NCI-H510A treated with DMSO at 0.1 percent for 48 hours (cell line): ENCODE measurements around the gene COL4A6.
"Not testable (repeated sequence)": the region's sequence is repeated elsewhere in the genome, so short reads cannot be mapped to it uniquely, and the experiment has no call there.

ENCODE experiments used
- DNase-seq: peaks from one replicate; lab custom pipeline; 2025; lab: John Stamatoyannopoulos, UW

COL4A6 gene

DNA sequence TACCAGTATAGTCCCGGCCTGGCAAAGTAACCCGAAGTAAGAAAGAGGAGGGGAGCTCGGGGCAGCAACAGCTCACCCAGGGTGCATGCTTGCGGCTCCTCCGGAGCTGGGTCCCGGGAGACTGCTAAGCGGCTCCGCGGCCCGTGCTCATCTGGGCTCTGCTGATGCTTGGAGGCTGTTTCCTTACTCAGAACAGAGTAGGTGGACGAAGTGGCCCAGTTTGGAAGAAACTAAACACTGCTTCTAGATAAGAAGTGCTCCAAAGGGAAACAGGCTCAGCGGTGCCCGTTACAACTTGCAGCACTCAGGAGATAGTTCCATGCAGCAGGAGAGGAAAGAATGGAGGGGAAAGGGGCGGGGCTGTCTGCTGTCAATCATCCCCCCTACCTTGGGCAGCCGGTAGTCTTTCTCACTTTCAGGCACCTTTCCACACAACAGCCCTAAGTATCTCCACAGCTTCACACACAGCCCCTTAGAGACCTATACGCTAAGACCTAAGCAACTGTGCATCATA lies at the start of gene COL4A6:
TSS of gene COL4A6 (minus strand) at position 313 of the 514 bp plus-strand sequence. CDS start at position 87, 226 bp downstream.
- no peak for DNase-seq

DNA sequence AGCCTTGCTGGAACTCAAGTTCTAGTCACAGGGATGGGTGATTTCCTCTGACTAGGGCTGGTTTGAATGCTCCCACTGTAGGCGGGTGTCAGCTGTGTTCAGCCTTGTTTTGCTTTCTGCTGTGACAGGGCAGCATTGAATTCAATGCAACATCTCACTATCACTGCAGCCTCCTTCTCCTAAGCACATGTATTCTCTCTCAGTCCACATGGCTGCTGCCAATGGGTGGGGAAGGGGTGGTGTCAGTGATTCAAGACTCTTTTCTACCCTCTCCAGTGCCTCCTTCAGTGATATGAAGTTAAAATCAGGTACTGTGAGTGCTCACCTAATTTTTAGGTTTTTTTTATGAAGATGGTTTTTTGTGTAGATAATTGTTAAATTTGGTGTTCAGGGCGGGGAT lies 47.7 kb upstream of the COL4A6 start:
- DNase-seq, result no peak

DNA sequence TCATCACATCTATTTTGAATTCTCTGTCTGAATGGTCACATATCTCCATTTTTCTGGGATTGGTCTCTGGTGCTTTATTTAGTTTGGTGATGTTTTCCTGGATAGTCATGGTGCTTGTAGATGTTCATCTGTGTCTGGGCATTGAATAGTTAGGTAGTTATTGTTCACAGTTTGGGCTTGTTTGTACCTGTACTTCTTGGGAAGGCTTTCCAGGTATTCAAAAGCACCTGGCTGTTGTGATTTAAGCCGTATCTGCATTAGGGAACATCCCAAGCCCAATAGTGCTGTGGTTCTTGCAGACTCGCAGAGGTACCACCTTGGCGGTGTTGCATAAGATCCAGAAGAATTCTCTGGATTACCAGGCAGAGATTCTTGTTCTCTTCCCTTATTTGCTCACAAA lies 46.0 kb upstream of the COL4A6 start:
- DNase-seq, result no peak

DNA sequence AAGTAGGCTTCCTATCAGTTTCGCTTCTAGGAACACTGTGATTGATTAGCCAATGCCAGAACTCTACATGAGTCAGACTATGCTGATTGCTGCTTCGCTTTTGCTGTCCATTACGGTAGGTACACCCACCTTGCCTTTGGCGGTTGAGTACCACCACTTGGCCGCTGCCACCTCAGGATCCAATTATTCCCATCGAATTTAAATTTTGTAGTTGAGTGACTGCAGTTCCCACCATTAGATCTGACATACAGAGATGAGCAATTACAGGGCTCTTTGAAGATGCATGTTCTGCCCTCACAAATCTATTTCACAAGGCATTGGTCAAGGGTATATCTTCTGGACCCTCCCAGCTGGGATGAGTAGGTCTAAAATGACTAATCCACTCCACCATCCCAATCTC lies 43.3 kb upstream of the COL4A6 start:
- DNase-seq, result not testable (repeated sequence)

DNA sequence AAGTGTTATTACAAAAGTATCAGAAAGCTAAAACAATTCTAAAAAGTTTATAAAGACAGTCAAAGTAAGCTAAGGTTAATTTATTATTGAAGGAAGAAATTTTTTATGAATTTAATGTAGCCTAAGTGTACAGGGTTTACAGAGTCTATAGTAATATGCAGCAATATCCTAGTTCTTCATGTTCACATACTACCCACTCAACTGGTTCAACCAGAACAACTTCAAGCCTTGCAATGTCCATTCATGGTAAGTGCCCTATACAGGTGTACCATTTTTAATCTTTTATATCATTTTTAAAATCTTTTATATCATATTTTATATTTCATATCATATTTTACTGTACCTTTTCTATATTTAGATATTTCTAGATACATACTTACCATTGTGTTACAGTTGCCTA lies 35.8 kb upstream of the COL4A6 start:
- DNase-seq, result no peak

DNA sequence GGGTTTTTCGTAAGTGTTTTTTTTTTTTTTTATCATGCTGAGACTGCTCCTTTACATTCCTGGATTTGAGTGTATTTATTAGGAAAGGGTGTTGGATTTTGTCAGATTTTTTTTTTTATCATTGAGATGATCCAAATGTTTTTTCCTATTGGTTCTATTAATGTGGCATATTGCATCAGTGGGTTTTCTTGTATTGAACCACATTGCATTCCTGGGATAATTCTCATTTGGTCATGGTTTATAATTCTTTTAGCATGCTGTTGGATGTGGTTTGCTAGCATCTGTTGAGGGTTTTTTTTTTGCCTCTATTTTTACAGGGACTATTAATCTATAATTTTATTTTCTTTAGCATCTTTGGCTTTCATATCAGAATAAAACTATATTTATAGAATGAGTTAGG lies 30.3 kb upstream of the COL4A6 start:
- no peak for DNase-seq

DNA sequence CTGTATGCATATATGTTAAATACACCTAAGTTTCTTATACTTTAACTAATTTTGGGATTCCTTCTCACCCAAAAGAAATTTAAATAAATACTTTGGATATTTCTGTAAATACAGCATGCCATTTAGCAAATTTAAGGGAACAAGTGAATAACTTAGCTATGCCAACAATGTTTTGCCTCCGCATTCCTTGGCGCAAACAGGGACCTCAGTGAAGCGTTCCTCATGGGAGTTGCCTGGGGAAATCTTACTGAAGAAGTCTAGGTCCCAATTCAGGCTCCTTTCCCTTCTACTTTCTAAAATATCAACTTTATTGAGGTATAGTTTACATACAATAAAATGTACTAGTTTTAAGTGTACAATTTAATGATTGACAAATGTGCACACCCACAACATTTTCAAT lies 26.4 kb upstream of the COL4A6 start:
- DNase-seq, result no peak

DNA sequence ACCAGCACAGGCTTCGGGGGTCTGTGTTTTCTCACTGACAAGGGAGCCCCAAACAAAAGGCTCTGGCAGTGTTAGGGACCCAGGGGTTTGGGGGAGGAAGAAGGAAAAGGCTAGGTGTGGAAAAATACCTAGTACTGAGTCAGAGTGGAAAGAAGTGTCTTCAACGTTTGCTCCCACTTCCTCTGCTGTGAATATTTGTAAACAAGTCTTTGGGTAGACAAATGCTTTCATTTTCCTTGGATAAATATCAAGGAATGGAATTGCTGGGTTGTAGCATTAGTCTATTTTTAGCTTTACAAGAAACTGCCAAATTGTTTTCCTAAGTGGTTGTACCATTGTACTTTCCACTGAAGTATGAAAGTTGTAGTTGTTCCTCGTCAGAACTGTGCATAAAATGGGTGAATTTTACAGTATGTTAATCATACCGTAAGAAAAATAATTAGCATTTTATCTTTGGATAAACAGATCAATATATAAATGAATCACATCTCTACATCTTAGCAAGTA lies 18.8 kb upstream of the COL4A6 start:
- DNase-seq, result no peak

DNA sequence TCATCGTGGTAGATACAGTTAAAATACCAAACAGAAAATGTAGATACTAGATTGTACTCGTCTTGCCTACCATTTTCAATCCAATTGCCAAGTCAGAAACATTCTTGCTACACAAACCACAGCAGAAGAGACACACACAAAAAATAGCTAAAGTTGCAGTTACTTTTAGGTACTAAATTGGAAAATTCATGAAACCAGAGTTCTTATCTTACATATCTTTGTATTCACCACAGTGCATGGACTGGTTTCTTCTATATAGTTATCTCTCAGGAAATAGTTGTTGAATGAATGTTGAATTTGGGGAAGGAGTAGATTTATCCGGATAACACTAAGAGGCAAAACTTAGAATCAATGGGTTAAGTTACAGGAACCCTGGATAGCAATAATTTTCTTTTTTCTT lies 15.6 kb upstream of the COL4A6 start:
- no peak for DNase-seq

DNA sequence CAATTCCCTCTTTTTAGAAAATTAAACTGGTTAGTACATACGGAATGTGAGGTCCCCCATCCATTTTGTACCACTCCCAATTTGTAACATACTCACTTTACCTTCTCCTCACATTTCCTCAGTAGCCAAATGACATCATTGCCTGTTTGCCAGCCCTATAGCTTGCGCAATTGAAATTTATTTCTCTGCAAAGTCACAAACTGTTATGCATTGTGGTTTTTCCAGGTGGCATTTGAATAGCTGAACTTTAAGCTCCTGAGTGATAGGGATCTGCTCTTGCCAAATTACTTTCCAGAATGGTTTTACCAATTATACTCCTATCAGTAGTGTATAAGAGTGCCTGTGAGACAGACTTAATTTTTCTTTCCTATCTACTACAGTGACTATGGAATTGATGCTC lies 9.1 kb upstream of the COL4A6 start:
- DNase-seq, result no peak

DNA sequence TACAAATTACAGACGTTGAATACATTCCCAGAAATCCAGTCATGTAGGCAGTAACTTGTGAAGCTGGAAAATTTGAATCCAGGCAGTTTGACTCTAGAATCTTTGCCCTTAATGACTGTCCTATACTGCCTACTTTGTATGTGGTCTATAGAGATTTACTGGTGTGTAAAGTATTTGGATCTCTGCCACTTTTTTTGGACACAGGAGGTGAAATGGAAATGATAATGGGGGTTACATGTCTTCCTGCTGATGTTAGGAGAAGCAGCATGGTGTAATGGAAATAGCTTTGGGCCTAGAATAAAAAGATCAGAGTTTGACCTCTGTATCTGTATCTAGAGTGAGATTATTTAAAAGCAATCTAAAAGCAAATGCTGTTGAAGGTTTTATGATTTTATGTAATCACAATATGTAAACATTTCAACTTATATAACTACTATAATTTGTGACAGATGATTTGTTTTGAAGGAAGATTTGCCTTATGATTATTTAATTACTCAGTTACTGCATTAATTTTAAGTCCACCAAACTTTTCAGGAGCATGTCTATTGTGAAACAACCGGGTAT lies 4.8 kb upstream of the COL4A6 start:
- no peak for DNase-seq

DNA sequence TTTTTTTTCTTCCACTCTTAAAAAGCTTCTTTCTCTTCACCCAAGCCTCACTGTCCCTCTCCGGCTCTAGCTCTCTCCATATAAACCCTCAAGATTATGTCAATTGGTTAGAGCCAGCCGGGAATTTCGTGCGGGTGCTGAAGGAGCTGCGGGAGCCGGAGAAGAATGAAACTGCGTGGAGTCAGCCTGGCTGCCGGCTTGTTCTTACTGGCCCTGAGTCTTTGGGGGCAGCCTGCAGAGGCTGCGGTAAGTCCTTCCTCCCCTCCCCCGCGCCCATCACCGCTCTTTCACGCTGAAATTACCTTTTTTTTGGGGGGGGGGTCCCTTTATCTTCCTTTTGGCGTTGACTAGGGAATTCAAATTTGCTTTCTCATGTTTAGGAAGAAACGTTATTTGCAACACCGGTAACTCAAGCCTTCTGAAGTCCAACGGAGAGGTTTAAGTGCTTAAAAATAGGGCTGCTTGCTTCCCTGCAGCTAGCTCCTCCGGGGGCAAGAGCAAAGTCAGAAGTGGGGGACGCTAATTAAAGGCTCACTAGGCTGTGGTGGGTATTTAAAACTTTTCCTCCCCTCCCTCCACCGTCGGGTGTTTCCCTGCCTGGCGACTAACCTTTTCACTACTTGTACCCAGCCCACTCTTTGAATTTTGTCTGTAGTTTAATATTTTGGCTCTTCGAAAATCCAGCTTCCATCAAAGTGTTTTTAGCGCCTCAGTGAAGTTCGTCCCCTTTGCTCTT lies 1.9 kb upstream of the COL4A6 start:
- DNase-seq, result peak; percentile 4

DNA sequence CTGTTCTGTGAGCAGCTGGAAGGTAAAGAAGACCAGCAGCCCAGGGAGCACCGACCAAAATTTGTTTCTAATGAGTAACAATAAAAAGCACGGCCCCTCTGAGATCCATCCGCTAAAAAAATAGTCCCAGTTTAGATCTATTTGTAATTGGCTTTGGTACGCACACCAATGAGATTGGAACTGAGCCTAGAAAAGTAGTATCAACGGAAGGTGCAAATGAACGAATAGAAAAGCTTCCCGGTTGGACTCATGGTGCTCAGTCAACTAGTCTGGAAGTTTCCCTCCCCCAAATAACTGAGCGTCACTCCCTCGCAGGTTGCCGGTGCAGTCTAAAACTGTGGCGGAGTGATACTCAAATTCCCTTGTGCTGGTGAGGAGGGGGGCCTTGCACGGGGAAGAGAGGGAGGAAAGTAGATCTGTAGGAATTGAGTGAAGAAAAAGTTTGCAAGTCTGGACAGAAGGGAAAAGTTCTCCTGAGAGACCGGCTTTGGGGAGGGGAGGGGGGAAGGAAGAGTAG lies 1.3 kb upstream of the COL4A6 start, which contains the start of gene COL4A5:
TSS of gene COL4A5 (plus strand) at position 413 of the 517 bp plus-strand sequence. CDS start 288 bp downstream, outside the sequence.
- peak; percentile 64 for DNase-seq

DNA sequence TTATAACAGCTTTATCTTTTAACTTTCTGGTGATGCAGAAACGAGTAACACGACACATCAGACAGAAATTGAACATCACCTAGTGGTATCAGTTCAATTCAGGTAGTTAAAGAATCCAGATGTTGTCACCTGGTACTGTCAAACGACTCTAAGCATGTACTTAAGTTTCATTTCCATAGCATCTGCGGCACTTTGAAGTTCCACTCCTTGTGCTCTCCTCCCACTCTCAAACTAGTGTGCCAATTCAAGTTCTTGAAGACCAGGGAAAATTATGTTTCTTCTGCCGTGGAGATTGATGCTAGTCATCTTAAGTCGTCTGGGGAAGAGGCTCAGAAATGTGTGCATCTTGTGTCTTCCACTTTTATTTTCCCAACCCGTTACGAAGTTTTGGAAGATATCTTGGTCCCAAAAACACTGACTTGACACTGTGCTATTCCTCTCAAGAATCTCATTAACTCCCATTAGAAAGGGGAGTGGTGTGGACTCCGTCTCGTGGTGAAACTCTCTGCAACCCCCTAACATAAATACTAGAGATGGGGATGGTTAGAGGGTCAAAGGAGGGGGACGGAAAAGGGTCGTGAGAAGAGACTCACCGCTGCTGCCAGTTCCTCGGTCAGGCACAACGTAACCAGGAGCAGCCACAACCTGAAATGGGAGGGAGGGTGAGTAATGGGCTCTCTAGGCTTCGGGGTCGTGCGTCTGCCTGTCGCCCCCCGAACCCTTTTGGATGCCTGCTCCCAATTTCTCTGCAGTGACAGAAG lies 693 bp downstream of the COL4A6 start:
- DNase-seq, result no peak

DNA sequence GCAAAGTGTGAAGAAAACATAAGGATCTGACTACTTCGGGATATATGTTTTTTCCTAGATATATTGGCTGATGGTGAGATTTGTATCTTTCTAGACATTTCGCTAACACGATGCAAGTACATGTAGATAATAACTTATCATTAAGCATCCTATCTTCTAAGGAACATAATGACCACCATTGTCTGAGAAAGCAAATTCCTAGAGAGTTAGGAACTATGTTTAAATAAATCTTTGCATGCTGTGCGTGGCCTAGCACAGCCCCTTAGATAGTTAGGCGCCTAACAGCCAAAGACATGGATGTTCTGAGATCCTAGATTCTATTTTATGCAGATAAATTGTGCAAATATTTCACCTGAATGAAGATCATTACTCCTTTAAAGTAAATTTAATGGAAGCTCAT lies 3.0 kb downstream of the COL4A6 start:
- no peak for DNase-seq

DNA sequence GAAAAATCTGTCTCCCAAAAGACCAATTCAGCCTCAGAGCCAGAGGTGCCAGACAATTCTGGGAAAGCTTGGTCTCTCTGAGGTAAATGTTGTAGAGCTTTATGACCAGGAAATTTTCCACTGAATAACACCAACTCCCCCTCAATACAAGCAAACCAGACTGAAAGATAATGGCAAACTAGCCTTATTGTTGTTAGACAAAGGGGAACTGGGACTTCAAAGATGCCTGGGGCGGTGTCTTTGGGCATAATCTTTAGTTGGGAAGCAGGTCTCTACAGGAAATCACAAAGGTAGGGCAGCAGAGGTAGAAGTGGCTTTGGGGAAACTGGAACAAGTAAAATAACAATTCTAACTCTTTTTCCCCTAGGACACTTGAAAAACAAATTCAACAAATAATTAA lies 12.0 kb downstream of the COL4A6 start:
- DNase-seq, result no peak

DNA sequence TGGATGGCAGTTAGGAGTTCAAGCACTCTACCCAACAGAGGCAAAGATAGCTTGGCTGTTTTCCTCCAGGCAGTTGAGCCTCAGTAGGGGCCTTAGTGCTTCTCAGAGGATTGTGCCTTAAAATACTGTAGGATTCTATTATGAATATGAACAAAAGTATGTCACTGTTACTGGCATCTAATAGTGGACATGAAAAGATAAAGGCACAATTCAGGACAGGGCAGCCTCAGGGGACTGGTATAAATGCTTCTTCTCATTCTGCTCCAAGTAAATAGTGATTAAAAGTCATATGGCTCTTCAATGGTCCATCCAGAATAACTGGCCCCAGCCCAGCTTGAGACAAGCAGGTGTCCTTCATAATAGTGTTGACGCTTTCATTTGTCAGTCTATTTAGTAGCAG lies 17.7 kb downstream of the COL4A6 start:
- DNase-seq, result no peak

DNA sequence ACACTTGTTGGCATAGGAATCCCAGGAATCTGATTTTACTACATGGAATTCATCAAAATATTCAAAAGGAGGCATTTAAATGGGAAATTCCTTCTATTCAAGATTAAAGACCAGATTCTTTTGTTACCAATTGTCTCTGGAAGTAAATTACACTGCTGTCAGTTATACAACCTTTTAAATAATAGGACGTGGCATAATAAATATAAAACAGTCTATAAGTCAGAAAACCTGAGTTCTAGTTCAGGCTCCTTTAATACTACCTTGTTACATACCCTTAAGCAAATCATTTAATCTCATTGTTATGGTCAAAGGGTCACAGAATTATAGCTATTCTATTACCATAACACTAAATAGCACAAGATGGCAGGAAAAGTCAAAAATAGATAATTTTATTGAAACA lies 18.8 kb downstream of the COL4A6 start:
- DNase-seq, result no peak

DNA sequence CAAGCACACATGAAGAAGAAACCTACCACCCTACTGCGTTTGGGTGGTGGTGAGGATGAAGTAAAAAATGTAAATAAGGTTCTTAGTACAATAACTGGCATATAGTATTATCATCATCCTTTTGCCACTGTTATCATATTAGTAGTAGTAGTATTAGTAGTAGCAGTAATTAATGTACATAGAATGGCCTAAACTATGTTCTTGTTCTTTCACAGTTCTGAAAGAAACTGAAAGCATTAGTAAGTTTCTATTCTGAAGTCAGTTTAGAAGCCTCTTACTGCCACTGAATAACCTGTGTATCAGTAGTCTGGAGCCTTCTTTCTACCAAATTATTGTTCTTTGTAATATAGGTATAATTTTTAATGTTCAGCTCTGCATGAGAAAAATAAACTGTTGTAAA lies 21.0 kb downstream of the COL4A6 start:
- DNase-seq, result no peak

DNA sequence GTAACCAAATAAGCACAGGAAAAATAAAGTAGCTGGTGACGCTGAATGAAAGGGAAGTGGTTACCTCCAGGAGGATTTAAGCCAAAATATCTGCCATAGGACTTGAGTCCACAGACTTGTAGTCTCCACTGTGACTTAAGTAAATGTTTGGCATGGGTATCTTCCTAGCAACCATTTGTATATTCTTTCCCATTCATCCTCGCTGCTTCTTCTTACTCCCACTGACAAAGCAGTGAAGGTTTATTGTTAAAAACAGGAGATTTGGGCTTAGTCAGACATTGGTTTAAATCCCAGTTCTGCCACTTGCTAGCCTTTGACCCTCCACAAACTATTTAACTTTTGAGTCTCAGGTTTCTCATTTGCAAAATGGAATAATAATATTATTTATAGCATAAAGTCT lies 22.3 kb downstream of the COL4A6 start:
- no peak for DNase-seq

DNA sequence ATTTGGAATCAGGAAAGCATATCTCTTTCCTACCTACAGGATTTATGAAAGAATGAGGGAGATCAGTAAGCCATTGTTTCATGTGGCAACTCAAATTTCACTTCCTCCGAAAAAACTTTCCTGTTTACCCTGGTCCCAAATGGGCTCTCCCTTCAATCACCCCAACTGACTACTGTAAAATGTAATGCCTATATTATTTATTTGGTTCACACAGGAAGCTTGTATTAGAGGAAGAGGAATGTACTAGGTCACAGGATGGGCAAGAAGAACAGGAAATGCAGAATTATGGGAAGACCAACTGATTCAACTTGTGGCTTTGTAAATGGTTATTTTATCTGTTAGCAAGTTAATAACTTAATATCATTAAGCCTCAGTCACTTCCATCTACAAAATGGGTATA lies 23.1 kb downstream of the COL4A6 start:
- no peak for DNase-seq

DNA sequence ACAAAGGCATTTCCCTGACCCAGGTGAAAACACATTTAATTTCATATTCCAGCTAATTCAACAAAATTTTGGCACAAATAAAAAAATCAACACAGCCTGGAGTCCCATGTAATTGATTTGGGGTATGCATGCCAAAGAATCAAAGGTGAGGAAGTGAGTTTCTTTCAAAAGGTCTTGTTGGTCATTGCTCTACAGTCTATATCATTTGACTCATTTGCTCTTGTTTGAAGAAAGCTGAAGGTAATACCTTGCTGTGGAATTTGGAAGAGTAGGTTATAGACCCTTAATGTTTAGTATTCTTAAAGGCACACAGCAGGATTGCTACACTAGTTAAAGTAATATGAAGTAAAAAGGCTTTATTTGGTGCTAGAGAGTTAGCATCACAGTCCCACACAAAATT lies 25.4 kb downstream of the COL4A6 start:
- DNase-seq, result no peak
